ENCODE measurements around the gene ADAM17.

DNA sequence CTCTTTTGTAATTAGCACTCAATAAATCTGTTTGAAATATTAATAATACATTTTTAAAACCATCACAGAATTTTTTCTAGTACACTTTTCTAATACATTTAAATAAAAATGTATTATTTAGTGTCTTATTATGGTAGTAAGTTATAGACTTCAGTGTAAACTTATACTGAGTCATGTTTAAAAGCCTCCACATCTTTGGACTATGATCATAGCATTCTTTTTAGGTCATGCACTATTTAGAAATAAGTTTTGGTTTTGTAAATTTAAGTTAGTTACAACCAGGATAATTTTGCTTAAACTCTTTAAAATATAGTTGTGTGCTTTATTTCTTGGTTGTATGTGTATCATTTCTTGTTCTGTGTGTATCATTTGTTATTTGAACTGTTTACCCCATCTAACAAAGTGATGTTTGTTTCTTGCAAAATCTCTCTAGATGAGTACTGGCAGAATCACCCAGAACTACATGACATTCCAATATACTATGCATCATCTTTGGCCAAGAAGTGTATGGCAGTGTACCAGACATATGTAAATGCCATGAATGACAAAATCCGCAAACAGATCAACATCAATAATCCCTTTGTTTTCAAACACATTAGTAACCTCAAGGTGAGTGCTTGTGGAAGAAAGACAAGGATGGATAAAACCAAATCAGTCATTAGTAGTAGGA, 115.4 kb downstream of the ADAM17 start:
- TF ChIP-seq, protein P1, sequence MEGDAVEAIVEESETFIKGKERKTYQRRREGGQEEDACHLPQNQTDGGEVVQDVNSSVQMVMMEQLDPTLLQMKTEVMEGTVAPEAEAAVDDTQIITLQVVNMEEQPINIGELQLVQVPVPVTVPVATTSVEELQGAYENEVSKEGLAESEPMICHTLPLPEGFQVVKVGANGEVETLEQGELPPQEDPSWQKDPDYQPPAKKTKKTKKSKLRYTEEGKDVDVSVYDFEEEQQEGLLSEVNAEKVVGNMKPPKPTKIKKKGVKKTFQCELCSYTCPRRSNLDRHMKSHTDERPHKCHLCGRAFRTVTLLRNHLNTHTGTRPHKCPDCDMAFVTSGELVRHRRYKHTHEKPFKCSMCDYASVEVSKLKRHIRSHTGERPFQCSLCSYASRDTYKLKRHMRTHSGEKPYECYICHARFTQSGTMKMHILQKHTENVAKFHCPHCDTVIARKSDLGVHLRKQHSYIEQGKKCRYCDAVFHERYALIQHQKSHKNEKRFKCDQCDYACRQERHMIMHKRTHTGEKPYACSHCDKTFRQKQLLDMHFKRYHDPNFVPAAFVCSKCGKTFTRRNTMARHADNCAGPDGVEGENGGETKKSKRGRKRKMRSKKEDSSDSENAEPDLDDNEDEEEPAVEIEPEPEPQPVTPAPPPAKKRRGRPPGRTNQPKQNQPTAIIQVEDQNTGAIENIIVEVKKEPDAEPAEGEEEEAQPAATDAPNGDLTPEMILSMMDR (IDR thresholded peaks at IDR 0.05): no peak
- no peak for TF ChIP-seq ZFX (IDR thresholded peaks at IDR 0.05; ENCODE audit: borderline replicate concordance)
